Thyroid gland (tissue), 4 donors: ENCODE results near the gene ZNF215.

Experiments used
- CTCF ChIP-seq, 6 experiments: fragments of 200-600 bp in 3 of 6; fragments of 450-650 bp in 3 of 6; sonication (generic) in 3 of 6; IDR thresholded peaks; one replicate each; pipeline ENCODE4 v1.5.1; 2016 to 2019; ENCODE audit warnings: antibody characterized with exemption in 6 of 6, mild to moderate bottlenecking in 2 of 6, inconsistent platforms in 1 of 6, moderate library complexity in 1 of 6
- POLR2A ChIP-seq, 2 donors: fragments of 450-650 bp; IDR thresholded peaks; one replicate each; pipeline ENCODE4 v1.6.1; 2017; ENCODE audit warnings: antibody characterized with exemption in 2 of 2, mild to moderate bottlenecking in 2 of 2, moderate library complexity in 1 of 2

- TF ChIP-seq CTCF (IDR thresholded peaks at IDR 0.05) (no peak), POLR2A (IDR thresholded peaks at IDR 0.05) (no peak)
These were observed 43.5 kb upstream of the ZNF215 start for GRCh38 chr11:6882751-6883150.
